GM18907 (cell line): Measurements from ENCODE around the gene CHMP4B.

Source experiments
- ATAC-seq: cut with Tn5 transposase; IDR thresholded peaks from one replicate; pipeline ENCODE4 v1.9.1; 2021; ENCODE audit warnings: mild to moderate bottlenecking, moderate library complexity; ENCODE audit not compliant: unreplicated experiment

Gene CHMP4B

DNA sequence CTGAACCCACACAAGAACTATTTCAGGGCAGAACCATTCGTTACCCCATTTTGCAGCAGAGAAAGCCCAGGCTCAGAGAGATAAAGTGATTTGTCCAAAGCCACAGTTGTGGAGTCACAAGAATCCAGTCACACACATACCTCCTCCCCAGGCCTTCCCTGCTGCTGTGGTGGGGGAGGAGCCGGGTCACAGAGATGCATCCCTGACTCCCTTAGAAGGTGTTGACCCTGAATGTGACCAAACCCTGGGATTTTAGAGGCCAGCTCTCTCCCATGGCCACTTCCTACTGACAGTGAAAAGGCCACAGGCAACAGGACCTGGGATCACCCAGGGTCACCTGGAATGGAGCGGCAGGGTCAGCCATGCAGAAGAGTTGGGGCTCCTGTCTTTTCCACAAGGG, 48.6 kb downstream of the CHMP4B start:
- ATAC-seq: no peak

DNA sequence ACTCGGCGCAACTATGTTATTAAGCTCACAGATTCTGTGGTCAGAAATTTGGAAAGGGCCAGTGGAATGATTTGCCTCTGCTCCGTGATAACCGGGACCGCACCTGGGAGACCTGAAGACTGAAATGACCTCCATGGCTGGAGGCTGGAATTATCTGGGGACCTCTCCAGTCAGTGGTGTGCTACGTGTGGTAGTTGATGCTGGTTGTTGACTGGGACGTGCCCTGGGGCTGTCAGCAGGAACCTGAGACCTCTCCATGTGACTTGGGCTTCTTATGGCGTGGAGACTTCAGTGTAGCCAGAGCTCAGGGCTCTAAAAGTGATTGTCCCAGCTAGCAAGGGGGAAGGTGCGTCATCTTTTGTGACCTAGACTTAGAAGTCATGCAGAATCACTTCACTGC, 50.3 kb downstream of the CHMP4B start:
- no peak for ATAC-seq

DNA sequence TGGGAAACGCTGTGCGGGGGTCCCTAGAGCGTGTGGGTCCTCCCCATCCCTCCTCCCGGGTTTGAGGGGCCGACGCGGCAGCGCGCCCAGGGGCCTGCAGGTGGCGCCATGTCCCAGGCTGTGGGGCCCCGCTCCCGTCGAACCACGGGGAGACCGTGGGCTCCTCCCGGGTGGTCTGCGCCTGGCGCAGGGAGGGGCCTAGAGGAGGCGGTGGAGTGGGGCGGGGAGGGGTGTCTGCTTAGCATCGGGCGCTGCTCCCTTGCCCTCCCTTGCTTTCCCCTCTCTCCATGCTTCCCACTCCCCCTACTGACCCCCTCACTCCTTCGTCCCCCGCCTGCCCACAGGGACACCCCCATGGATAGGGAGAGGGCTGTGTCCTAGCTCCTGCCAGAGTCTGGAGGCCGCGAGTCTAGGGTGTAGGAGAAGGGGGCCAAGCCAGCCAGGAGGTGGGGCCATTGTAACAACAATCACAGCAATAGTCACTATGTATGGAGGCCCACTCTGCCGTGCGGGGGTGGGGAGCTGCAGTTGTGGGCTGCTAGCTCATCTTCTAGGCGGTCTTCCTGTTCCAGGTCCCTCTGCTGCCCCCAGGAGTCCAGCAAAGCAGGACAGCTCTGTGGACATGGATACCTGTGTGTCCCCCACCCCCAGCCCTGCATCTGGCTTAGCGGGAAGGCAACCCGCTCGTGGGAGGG, 51.7 kb downstream of the CHMP4B start:
- ATAC-seq: no peak

GRCh38 chr20:33863440-33864323, 52.5 kb downstream of the CHMP4B start:
- ATAC-seq: no peak

DNA sequence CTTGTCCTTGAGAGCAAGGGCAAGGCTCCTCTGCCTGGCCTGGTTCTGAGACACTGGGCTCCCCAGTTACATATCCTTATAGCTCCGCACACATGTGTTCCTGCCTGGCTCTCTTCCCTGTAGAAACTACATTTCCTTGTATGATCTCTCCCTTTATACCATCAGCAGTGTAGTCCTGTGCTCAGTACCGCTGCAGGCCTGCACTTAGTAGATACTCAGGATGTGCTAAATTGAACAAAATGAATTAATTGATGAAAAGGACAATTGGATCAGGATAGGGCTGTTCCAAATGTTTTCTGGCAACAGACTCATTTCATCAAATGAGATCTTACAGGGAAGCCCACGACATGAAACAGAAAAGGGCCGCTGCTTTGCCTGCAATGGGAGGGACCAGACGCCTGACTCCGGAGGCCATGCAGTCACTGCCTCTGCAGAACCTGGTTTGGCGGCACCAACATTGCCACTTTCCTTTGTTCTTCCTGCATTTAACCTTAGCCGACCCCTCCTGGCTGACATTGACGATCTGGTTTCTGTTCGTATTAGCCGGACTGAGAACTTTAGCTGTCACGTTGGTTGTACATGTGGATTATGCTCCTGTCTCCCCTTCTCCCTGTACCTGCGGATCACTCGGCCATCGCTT, 53.3 kb downstream of the CHMP4B start:
- no peak for ATAC-seq

- no peak for ATAC-seq
Measured at GRCh38 chr20:33865761-33866370, 54.7 kb downstream of the CHMP4B start.

DNA sequence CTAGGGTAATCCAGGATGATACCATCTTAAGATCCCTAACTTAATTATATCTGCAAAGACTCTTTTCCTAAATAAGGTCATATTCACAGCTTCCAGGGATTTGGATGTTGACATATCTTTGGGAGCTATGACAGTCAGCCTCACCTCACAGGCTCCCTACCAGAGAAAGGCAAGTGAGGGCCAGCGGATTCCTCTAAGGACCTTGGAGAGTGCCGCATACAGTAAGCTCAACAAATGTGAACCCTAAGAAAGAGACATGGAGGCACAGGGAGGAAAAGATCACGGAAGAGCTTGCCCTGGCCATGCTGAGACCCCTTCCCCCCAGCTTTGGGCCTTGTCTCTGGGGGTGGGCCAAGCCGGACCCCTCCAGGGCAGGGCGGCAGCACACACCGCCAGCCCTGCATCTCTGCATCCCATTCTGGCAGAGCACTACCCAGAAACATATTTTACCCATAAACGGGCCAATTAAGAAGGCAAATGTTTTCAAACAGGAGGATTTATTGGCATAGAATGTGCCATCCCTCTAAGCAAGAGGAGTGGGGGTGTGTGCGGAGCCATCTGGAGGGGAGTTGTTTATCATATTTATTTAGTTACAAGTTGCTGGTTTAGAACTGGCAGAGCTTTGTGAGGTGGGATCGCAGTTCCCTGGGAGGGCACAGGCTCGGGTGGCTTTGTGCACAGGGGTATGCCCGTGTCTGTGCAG, 55.4 kb downstream of the CHMP4B start:
- ATAC-seq: no peak

DNA sequence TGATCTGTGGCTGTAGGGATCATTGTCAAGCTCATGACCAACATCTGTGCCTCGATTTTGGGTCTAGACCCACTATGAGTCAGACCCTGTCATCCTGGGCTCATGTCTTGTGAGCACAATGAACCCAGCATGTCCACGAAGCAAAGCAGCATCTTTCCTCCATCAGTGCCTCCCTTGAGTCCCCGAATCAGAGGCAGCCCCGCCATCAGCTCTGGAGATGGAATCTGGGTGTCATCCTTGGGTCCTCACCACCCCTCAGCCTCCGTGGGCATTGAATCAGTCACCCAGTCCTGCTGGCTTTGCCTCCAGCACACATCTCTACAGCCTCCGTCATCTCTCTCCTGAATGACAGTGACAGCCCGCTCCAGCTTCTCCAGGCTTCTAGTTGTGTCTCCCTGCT, 56.9 kb downstream of the CHMP4B start:
- ATAC-seq: no peak

DNA sequence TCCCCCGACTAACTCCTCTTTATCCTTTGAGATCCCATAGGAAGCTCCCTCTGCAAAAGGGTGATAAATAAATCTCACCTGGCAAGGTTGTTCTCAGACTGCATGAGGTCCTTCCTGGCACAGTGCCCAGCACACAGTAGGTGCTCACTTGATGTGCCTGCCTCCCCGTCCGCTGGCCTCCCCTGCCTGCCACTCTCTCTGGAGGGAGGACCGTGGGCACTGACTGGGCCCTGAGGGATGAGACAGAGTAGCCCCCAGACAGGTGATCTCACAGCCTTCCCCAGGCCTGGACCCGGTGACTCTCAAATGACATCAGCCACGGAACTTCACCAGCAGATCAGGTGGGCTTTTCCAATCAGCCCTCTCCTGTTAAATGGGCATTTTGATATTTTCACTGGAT, 57.4 kb downstream of the CHMP4B start:
- no peak for ATAC-seq

DNA sequence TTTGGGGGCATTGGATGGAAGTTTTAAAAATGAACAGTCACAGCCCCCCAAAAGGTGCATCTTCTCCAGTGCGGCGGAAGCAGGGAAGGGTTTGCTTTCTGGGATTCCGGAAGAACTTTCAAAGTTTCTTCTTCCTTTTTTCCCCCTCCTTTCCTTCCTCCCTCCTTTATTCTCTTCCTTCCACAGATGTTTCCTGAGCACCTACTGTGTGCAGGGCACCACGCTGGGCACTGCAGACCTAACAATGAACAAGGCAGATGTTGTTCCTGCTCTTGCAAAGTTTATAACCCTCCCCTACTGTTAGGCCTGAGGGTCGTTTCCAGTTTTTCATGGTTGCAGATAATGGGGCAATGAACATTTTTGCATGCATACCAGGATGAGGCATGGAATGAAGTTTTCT, 58.1 kb downstream of the CHMP4B start:
- no peak for ATAC-seq

DNA sequence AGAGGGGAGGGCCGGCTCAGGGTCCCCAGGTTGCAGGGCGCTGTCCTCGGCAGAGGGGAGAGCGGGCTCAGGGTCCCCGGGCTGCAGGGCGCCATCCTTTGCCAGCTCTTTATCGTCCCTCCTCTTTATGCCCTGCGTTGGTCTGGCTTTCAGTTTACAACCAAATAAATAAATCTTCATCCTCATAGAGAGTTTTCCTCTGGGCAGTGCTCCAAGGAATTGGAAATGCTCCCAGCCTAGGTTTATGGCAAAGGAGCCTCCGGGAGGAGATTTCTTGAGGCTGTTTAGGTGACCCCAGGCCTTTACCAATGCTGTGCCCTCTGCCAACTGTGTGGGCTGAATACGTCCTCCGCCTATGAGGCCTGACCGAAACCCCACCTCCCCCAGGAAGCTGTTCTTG, 60.2 kb downstream of the CHMP4B start:
- no peak for ATAC-seq

GRCh38 chr20:33874129-33874528, 63.0 kb downstream of the CHMP4B start:
- no peak for ATAC-seq

DNA sequence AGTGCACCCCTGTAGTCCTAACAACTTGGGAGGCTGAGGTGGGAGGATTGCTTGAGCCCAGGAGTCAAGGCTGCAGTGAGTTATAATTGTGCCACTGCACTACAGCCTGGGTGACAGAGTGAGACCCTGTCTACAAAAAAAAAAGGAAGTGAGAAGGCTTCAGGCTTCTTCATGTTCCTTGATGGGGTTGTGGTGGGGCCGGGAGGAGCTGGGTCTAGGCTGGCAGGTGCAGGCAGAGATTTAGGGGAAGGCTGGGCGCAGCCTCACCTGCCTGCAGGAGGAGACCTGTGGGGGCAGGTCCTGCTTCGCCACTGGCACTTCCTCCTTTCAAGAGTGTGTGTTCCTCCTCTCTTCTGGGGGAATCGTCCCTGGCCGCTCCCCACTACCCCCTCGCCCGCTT, 63.9 kb downstream of the CHMP4B start:
- peak; percentile 75 for ATAC-seq

DNA sequence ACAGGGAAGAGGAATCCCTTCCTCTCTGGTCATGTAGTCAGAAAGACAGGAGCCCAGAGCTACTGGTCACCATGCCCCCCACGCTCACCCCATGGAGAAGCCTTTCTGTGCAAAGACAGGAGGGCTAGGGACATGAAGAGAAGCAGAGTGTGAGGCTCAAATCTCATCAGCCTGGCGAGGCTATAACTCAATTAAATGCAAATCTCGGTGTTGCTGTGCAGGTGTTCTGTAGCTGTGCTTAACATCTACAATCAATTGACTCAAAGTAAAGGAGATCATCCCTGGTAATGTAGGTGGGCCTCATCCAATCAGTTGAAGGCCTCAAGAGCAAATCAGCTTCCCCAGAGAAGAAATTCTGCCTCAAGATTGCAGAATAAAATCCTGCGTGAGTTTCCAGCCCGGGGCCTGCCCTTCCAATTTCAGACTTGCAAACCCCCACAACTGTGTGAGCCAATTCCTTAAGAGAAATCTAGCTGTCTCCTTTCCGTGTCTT, 64.4 kb downstream of the CHMP4B start:
- no peak for ATAC-seq

DNA sequence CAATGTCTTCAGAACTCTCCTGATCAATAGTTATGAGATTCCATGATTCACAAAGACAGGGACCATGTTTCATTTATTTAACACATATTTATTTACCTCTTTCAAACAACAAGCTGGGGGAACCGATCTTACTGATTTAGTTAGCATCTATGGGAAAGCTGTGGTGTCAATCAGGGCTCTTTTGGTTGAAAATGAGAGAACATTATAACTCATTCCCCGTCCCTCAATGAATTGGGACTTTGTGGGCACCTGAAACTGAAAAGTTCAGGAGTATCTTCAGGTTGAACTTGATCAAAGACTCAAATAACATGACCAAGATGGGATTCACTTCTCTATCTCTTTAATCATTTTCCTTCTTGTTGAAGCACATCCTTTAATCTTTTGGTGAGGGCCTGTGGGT, 67.4 kb downstream of the CHMP4B start:
- ATAC-seq: no peak

DNA sequence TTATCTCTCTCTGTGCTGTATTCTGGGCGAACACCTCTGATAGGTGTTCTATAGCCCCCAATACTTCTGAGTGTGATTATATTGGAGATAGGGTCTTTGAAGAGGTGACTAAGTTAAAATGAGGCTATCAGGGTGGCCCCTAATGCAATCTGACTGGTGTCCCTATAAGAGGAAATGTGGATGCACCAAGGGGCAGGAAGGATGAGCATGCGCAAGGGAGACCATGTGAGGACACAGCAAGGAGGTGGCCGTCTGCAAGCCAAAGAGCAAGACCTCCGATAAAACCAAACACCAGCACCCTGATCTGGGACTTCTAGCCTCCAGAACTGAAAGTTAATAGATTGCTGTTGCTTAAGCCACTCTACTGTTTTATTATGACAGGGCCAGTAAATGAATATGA, 69.2 kb downstream of the CHMP4B start:
- ATAC-seq: no peak

- ATAC-seq: no peak
Measured at GRCh38 chr20:33881989-33882388, 70.8 kb downstream of the CHMP4B start.

DNA sequence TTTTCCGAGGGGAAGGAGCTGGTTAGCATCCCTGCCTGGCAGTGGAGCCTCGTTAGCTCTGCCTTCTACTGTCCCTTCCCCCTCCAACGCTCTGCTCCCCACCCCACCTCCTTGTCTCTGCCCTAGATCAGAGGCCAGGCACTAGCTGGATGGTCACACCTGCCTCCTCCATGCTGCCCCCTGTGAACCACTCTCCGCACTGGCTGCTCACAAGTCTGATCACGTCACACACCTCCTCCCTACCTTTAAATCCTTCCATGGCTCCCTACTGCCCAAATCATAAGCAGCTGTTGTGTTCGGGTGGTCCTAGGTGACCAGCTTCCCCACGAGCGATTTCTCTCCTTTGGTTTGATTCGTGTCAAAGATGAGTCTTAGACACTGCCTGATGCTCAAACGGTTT, 71.3 kb downstream of the CHMP4B start:
- ATAC-seq: no peak

- ATAC-seq: peak; percentile 81
Measured at GRCh38 chr20:33883164-33883563, 72.0 kb downstream of the CHMP4B start.

DNA sequence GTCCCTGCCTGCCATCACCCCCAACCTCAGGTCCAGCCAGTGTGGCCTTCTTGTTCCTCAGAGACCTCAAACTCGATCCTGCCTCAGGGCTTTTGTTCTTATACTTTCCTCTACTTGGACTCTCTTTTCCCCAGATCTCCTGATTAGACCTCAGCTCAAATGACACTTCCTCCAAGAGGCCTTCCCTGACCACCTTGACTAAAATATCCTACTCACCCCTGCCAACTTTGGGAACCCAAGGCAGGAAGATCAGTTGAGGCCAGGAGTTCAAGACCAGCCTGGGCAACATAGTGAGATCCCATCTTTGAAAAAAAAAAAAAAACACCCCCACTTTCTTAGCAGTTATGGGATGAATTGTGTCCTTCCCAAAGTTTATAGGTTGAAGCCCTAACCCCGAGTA, 73.5 kb downstream of the CHMP4B start:
- no peak for ATAC-seq

- ATAC-seq: no peak
Measured at GRCh38 chr20:33889312-33889711, 78.2 kb downstream of the CHMP4B start.
